CD4-positive, alpha-beta T cell treated with Interleukin-6 at 100 ng/mL for 8 hours (primary cell): ENCODE results near the gene DYNC1H1.

Experiments used
- DNase-seq: peaks from one replicate; pipeline ENCODE4 v3.0.0-alpha.2; 2020; ENCODE audit warnings: mixed read lengths, low spot score

Gene DYNC1H1

GRCh38 chr14:101944451-101944850 is 19.9 kb upstream of the DYNC1H1 start:
- no peak for DNase-seq

GRCh38 chr14:101945171-101945570 is 19.2 kb upstream of the DYNC1H1 start:
- no peak for DNase-seq

GRCh38 chr14:101947577-101947903 is 16.8 kb upstream of the DYNC1H1 start:
- no peak for DNase-seq

GRCh38 chr14:101947904-101948665 is 16.3 kb upstream of the DYNC1H1 start:
- peak; percentile 100 for DNase-seq

- DNase-seq, result no peak
These were observed 15.6 kb upstream of the DYNC1H1 start for GRCh38 chr14:101948666-101949216.

GRCh38 chr14:101950100-101950499 is 14.3 kb upstream of the DYNC1H1 start:
- DNase-seq, result no peak

GRCh38 chr14:101950516-101951215 is 13.7 kb upstream of the DYNC1H1 start:
- no peak for DNase-seq

GRCh38 chr14:101953151-101953550 is 11.2 kb upstream of the DYNC1H1 start:
- no peak for DNase-seq

- no peak for DNase-seq
These were observed 9.9 kb upstream of the DYNC1H1 start for GRCh38 chr14:101954501-101954900.

- DNase-seq, result no peak
These were observed 8.6 kb upstream of the DYNC1H1 start for GRCh38 chr14:101955695-101956161.

GRCh38 chr14:101956179-101956885 is 8.0 kb upstream of the DYNC1H1 start:
- DNase-seq, result no peak

GRCh38 chr14:101957406-101958234 is 6.8 kb upstream of the DYNC1H1 start:
- no peak for DNase-seq

GRCh38 chr14:101958418-101959180 is 5.8 kb upstream of the DYNC1H1 start:
- DNase-seq, result no peak

GRCh38 chr14:101959277-101959676 is 5.1 kb upstream of the DYNC1H1 start:
- no peak for DNase-seq

GRCh38 chr14:101960225-101960624 is 4.1 kb upstream of the DYNC1H1 start:
- DNase-seq, result no peak

GRCh38 chr14:101961011-101961721 is 3.2 kb upstream of the DYNC1H1 start:
- peak; percentile 76 for DNase-seq

- DNase-seq, result no peak
These were observed 2.4 kb upstream of the DYNC1H1 start for GRCh38 chr14:101961746-101962502.

- no peak for DNase-seq
These were observed 1.9 kb upstream of the DYNC1H1 start for GRCh38 chr14:101962503-101962874.

- no peak for DNase-seq
These were observed 1.3 kb upstream of the DYNC1H1 start for GRCh38 chr14:101963052-101963451.
